Natural killer cell (primary cell): Measurements from ENCODE around the gene TYK2. TPM values are rescaled to one million over a fixed set of nuclear protein-coding genes. Genes with fewer than 3 reads are reported as not detected.
A peak's percentile ranks its signal among the peaks of the same experiment; 100 is the strongest.

Experiments used
- ATAC-seq, 3 donors: fragments of 150-1000 bp in 2 of 3; fragments of 200-7000 bp in 1 of 3; cut with Tn5 transposase; 1 replicate in 1 of 3; 2 replicates in 2 of 3; pipeline ENCODE4 v1.10.0; 2021; ENCODE audit warnings: mild to moderate bottlenecking in 2 of 3, moderate library complexity in 2 of 3
- DNase-seq, 2 donors: peaks; one replicate each; pipeline versions ENCODE4 v3.0.0 to v3.0.0-alpha.2; 2013 to 2021; ENCODE audit warnings: mixed read lengths in 1 of 2
- H3K27ac ChIP-seq: one replicate; pipeline ENCODE4 v1.5.1; 2013; ENCODE audit warnings: mild to moderate bottlenecking, low read length
- H3K27me3 ChIP-seq: one replicate; pipeline ENCODE4 v1.6.1; 2013; ENCODE audit warnings: low read length; ENCODE audit not compliant: control insufficient read depth, insufficient read depth
- H3K36me3 ChIP-seq: one replicate; pipeline ENCODE4 v1.6.1; 2013; ENCODE audit warnings: low read length; ENCODE audit not compliant: control insufficient read depth, insufficient read depth
- H3K4me1 ChIP-seq: one replicate; pipeline ENCODE4 v1.6.1; 2013; ENCODE audit warnings: low read length; ENCODE audit not compliant: control insufficient read depth, insufficient read depth
- H3K4me3 ChIP-seq: one replicate; pipeline ENCODE4 v1.5.1; 2013; ENCODE audit warnings: low read length
- H3K9me3 ChIP-seq: one replicate; pipeline ENCODE4 v1.6.1; 2013; ENCODE audit warnings: low read length; ENCODE audit not compliant: control insufficient read depth, insufficient read depth
- H3K27ac Mint-ChIP-seq, 2 donors: one replicate each; pipeline ENCODE4 v1.8.0; 2022; ENCODE audit warnings: mild to moderate bottlenecking in 2 of 2, mixed read lengths in 2 of 2, moderate library complexity in 1 of 2
- H3K27me3 Mint-ChIP-seq, 2 donors: one replicate each; pipeline ENCODE4 v1.8.0; 2022; ENCODE audit warnings: low read depth in 2 of 2, mixed read lengths in 2 of 2
- H3K36me3 Mint-ChIP-seq: one replicate; pipeline ENCODE4 v1.8.0; 2022; ENCODE audit warnings: mixed read lengths
- H3K4me1 Mint-ChIP-seq, 2 donors: one replicate each; pipeline ENCODE4 v1.8.0; 2022; ENCODE audit warnings: mixed read lengths in 2 of 2
- H3K4me3 Mint-ChIP-seq: one replicate; pipeline ENCODE4 v1.8.0; 2022; ENCODE audit warnings: mild to moderate bottlenecking, moderate library complexity, mixed read lengths
- H3K9me3 Mint-ChIP-seq, 2 donors: one replicate each; pipeline ENCODE4 v1.8.0; 2022; ENCODE audit warnings: mixed read lengths in 2 of 2
- CTCF ChIP-seq: fragments of 200-600 bp; IDR thresholded peaks from one replicate; pipeline ENCODE4 v1.8.0; 2022; ENCODE audit warnings: antibody characterized with exemption
- WGBS: methylation state at CpG from one replicate; pipeline ENCODE4 v1.1.7; 2013; ENCODE audit warnings: missing lambda C conversion rate; ENCODE audit not compliant: insufficient coverage; 5-methylcytosine and 5-hydroxymethylcytosine counted together
- intact Hi-C: fragments of 100-400 bp; cut with micrococcal nuclease; formaldehyde crosslinking; loops from one replicate; pipeline ENCODE4 v1.14.2; 2022
- total RNA-seq, 4 donors: library from RNA; stranded (reverse); fragments of 120-200 nt in 1 of 4; gene quantifications; one replicate each; pipeline versions ENCODE4 v1.2.3 to v1.2.4, GENCODE V29; 2013 to 2022

Gene TYK2
- total RNA-seq, 3 donors from 2014 or later (not counting 1 experiment from before 2014, with no cell fraction given): 401 to 469 (median 454) TPM

GRCh38 chr19:10333758-10334587, 46.4 kb downstream of the TYK2 start:
- peaks cover 38% of the 10 kb centered on the region for H3K4me1 ChIP-seq
- peak overlapping the region; percentile 59 for H3K27ac ChIP-seq
- 73% methylated on average over 44 of the region's 44 CpGs for WGBS
- intact Hi-C loops: loop anchor here (1.0 to 2.0 kb wide), 2 partner anchors 46 to 63 kb away; partner anchors contain the start of genes ICAM1 and TYK2
- peak overlapping the region; percentile 90 to 96 for H3K27ac Mint-ChIP-seq
- DNase-seq: no peak
- H3K27me3 ChIP-seq: no peaks in the 10 kb centered on the region
- peaks cover 27% of the 10 kb centered on the region for H3K36me3 ChIP-seq
- no peak for ATAC-seq
- H3K9me3 Mint-ChIP-seq: no peaks in the 10 kb centered on the region
- peak overlapping the region; percentile 96 for H3K4me3 Mint-ChIP-seq
- H3K4me3 ChIP-seq: peak overlapping the region; percentile 99
- H3K9me3 ChIP-seq: no peaks in the 10 kb centered on the region
- H3K36me3 Mint-ChIP-seq: no peaks in the 10 kb centered on the region
- no peak for TF ChIP-seq CTCF
- no peaks in the 10 kb centered on the region for H3K27me3 Mint-ChIP-seq
- peaks cover 8 to 29% of the 10 kb centered on the region in 2 donors for H3K4me1 Mint-ChIP-seq

GRCh38 chr19:10332965-10333757, 47.2 kb downstream of the TYK2 start, which contains the start of gene RAVER1:
Gene RAVER1 (minus strand): TSS chr19:10333529. CDS start chr19:10333507, 22 bp downstream.
- Histone ChIP-seq H3K27me3 (no peaks in the 10 kb centered on the region), H3K4me1 (peaks cover 30% of the 10 kb centered on the region), H3K9me3 (no peaks in the 10 kb centered on the region), H3K36me3 (peaks cover 35% of the 10 kb centered on the region), H3K27ac (peak within 1 kb of the TSS; percentile 97), H3K4me3 (peak within 1 kb of the TSS; percentile 99)
- ATAC-seq (peak; percentile 94 to 99 (median 94)), DNase-seq (peak; percentile 96 to 99)
- Mint-ChIP-seq H3K27ac (peak within 1 kb of the TSS; percentile 90 to 96), H3K27me3 (no peaks in the 10 kb centered on the region), H3K36me3 (no peaks in the 10 kb centered on the region), H3K4me1 (peaks cover under 1 to 21% of the 10 kb centered on the region in 2 donors), H3K4me3 (peak within 1 kb of the TSS; percentile 96), H3K9me3 (no peaks in the 10 kb centered on the region)
- under 1% methylated on average over 82 of the region's 82 CpGs for WGBS
- TF ChIP-seq CTCF: no peak
- intact Hi-C loops: loop anchor here (1.0 to 2.0 kb wide), 2 partner anchors 47 to 62 kb away; partner anchors contain the start of genes ICAM1 and TYK2

- Mint-ChIP-seq H3K9me3 (no peaks in the 10 kb centered on the region), H3K27me3 (no peaks in the 10 kb centered on the region), H3K27ac (peak overlapping the region; percentile 90 to 96), H3K4me1 (peaks cover 0 to 21% of the 10 kb centered on the region in 2 donors), H3K36me3 (no peaks in the 10 kb centered on the region), H3K4me3 (peak overlapping the region; percentile 96)
- WGBS: 43% methylated on average over 17 of the region's 18 CpGs
- Histone ChIP-seq H3K27ac (peak overlapping the region; percentile 97), H3K27me3 (no peaks in the 10 kb centered on the region), H3K4me3 (peak overlapping the region; percentile 99), H3K36me3 (peaks cover 43% of the 10 kb centered on the region), H3K4me1 (peaks cover 24% of the 10 kb centered on the region), H3K9me3 (no peaks in the 10 kb centered on the region)
- intact Hi-C loops: loop anchor here (2.0 kb wide), 1 partner anchor 62 kb away; the partner anchor contains the start of gene ICAM1
- ATAC-seq (peak in 1 of 3 donors; percentile 1), DNase-seq (peak in 1 of 2 donors; percentile 11)
- no peak for TF ChIP-seq CTCF
Observed at GRCh38 chr19:10332158-10332964, 48.0 kb downstream of the TYK2 start.
